ENCODE results near the gene POU6F2. TPM values are rescaled to one million over a fixed set of nuclear protein-coding genes. Genes with fewer than 3 reads are reported as not detected.

Gene POU6F2
- total and polyA plus RNA-seq, 2 donors from 2014 or later, result 0.47 TPM; not detected in 1

DNA sequence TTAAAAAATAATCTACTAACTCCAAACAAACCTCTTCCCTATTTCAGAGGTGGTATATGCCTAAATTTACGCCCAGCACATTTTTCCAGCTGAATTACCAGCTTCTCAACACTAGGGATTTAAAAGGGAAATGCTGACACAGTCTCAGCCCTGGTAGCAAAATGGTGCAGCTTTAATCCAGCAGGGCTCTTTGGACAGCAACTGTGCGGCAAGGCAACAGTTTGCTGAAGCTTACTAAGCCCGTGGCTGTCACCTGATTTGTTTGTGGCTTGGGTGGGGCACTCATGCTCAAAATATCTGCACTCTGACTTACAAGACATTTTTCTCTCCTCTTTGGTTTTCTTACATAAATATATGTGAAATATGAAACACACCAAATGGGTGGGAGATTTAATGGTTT lies 206.7 kb downstream of the POU6F2 start:
- no peak overlapping the region for H3K9ac ChIP-seq (ENCODE audit: low read length in 3 of 3)
- intact Hi-C loops (cut with DNase I), result no loop called here
- H3K27me3 ChIP-seq (ENCODE audit: control insufficient read depth, insufficient read depth, low read length), result no peaks in the 10 kb centered on the region

DNA sequence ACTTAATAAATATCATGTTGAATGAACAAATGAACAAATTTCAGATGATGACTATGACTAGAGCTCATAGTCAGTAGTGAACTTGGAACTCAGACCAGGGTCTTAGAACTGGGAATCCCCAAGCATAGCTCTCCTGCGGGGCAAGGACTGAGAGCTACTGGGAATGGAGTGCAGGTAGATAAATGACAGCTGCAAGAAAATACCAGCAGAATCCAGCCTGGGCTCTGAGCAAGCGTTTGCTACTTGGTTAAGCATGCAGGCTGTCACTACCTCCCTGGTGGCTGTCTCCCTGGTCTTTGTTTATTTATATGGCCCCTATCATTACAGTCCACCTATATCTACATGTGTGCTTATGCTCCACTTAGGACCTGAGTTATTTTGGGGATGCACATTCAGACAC lies 208.4 kb downstream of the POU6F2 start:
- intact Hi-C loops (cut with DNase I), result no loop called here
- Histone ChIP-seq H3K27ac (ENCODE audit: low read depth in 2 of 2, low read length in 2 of 2) (no peak overlapping the region), H3K9ac (ENCODE audit: low read length in 3 of 3) (no peak overlapping the region), H3K4me1 (ENCODE audit: control insufficient read depth in 2 of 3, insufficient read depth in 2 of 3, low read depth in 1 of 3, low read length in 3 of 3) (no peaks in the 10 kb centered on the region), H3K27me3 (ENCODE audit: control insufficient read depth, insufficient read depth, low read length) (no peaks in the 10 kb centered on the region), H3K9me3 (ENCODE audit: control insufficient read depth in 2 of 3, insufficient read depth in 1 of 3, low read length in 3 of 3) (no peaks in the 10 kb centered on the region), H3K4me3 (ENCODE audit: low read length in 3 of 3) (no peak overlapping the region), H3K36me3 (ENCODE audit: control insufficient read depth in 2 of 3, insufficient read depth in 3 of 3, low read length in 3 of 3) (no peaks in the 10 kb centered on the region)
- DNase-seq (no peak), FAIRE-seq (no peak)
- TF ChIP-seq, protein P1, sequence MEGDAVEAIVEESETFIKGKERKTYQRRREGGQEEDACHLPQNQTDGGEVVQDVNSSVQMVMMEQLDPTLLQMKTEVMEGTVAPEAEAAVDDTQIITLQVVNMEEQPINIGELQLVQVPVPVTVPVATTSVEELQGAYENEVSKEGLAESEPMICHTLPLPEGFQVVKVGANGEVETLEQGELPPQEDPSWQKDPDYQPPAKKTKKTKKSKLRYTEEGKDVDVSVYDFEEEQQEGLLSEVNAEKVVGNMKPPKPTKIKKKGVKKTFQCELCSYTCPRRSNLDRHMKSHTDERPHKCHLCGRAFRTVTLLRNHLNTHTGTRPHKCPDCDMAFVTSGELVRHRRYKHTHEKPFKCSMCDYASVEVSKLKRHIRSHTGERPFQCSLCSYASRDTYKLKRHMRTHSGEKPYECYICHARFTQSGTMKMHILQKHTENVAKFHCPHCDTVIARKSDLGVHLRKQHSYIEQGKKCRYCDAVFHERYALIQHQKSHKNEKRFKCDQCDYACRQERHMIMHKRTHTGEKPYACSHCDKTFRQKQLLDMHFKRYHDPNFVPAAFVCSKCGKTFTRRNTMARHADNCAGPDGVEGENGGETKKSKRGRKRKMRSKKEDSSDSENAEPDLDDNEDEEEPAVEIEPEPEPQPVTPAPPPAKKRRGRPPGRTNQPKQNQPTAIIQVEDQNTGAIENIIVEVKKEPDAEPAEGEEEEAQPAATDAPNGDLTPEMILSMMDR (IDR thresholded peaks at IDR 0.05; ENCODE audit: borderline replicate concordance, extremely low read depth, insufficient read depth), result no peak

More for the DNA sequence above, 206.7 kb downstream of the POU6F2 start:
- FAIRE-seq (no peak), DNase-seq (peak in 1 of 5 donors; percentile 18)
- no peaks in the 10 kb centered on the region for H3K9me3 ChIP-seq (ENCODE audit: control insufficient read depth in 2 of 3, insufficient read depth in 1 of 3, low read length in 3 of 3)
- no peak overlapping the region for H3K27ac ChIP-seq (ENCODE audit: low read depth in 2 of 2, low read length in 2 of 2)
- H3K36me3 ChIP-seq (ENCODE audit: control insufficient read depth in 2 of 3, insufficient read depth in 3 of 3, low read length in 3 of 3), result no peaks in the 10 kb centered on the region
- no peak overlapping the region for H3K4me3 ChIP-seq (ENCODE audit: low read length in 3 of 3)
- TF ChIP-seq, protein P1 (IDR thresholded peaks at IDR 0.05; ENCODE audit: borderline replicate concordance, extremely low read depth, insufficient read depth), result no peak
- H3K4me1 ChIP-seq (ENCODE audit: control insufficient read depth in 2 of 3, insufficient read depth in 2 of 3, low read depth in 1 of 3, low read length in 3 of 3), result no peaks in the 10 kb centered on the region

DNA sequence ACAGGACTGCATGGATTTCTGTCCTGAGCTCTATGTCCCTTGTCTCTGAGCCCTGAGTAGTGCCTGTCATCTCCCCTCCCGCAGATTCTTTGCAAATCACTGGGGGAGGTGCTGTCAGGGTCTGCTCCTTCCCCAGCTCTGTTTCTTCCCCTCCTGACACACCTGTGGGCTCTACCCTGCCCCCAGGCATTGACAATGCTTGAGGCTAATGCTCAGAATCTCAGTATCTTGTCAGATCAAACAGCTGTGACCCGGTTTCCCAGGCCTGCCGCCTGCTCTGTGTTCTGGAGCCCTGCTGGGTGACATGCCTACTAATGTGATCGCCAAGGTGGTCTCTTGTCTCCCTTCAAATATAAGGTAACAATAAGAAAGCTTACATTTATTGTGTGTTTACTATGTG lies 209.0 kb downstream of the POU6F2 start:
- Histone ChIP-seq H3K27me3 (ENCODE audit: control insufficient read depth, insufficient read depth, low read length) (no peaks in the 10 kb centered on the region), H3K27ac (ENCODE audit: low read depth in 2 of 2, low read length in 2 of 2) (no peak overlapping the region), H3K4me3 (ENCODE audit: low read length in 3 of 3) (no peak overlapping the region), H3K9me3 (ENCODE audit: control insufficient read depth in 2 of 3, insufficient read depth in 1 of 3, low read length in 3 of 3) (no peaks in the 10 kb centered on the region), H3K4me1 (ENCODE audit: control insufficient read depth in 2 of 3, insufficient read depth in 2 of 3, low read depth in 1 of 3, low read length in 3 of 3) (no peaks in the 10 kb centered on the region), H3K9ac (ENCODE audit: low read length in 3 of 3) (no peak overlapping the region), H3K36me3 (ENCODE audit: control insufficient read depth in 2 of 3, insufficient read depth in 3 of 3, low read length in 3 of 3) (no peaks in the 10 kb centered on the region)
- FAIRE-seq (no peak), DNase-seq (no peak)
- TF ChIP-seq, protein P1 (IDR thresholded peaks at IDR 0.05; ENCODE audit: borderline replicate concordance, extremely low read depth, insufficient read depth), result no peak
- intact Hi-C loops (cut with DNase I), result no loop called here

DNA sequence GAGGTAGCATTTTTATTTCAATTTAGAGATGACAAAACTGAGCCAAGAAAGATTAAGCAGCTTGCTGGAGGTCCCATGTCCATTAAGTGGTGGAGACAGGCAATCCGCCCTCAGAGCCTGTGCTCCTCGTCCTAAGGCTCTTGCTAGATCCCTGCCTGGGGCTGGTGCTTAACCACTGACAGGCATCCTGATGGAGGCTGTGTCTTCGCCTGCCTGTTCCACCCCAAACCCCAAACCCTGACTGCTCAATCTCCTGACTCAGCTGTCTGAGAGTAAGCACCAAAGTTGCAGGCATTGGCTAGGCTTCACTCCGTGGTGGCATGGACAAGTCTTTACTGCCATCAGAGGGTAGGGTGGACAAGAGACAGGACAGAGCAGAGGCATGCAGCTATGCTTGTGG lies 209.4 kb downstream of the POU6F2 start:
- H3K9me3 ChIP-seq (ENCODE audit: control insufficient read depth in 2 of 3, insufficient read depth in 1 of 3, low read length in 3 of 3), result no peaks in the 10 kb centered on the region
- H3K36me3 ChIP-seq (ENCODE audit: control insufficient read depth in 2 of 3, insufficient read depth in 3 of 3, low read length in 3 of 3), result no peaks in the 10 kb centered on the region
- FAIRE-seq (no peak), DNase-seq (no peak)
- H3K27me3 ChIP-seq (ENCODE audit: control insufficient read depth, insufficient read depth, low read length), result no peaks in the 10 kb centered on the region
- TF ChIP-seq, protein P1 (IDR thresholded peaks at IDR 0.05; ENCODE audit: borderline replicate concordance, extremely low read depth, insufficient read depth), result no peak
- no peaks in the 10 kb centered on the region for H3K4me1 ChIP-seq (ENCODE audit: control insufficient read depth in 2 of 3, insufficient read depth in 2 of 3, low read depth in 1 of 3, low read length in 3 of 3)
- no peak overlapping the region for H3K9ac ChIP-seq (ENCODE audit: low read length in 3 of 3)
- H3K27ac ChIP-seq (ENCODE audit: low read depth in 2 of 2, low read length in 2 of 2), result no peak overlapping the region
- H3K4me3 ChIP-seq (ENCODE audit: low read length in 3 of 3), result no peak overlapping the region
- intact Hi-C loops (cut with DNase I), result no loop called here

Data from kidney (tissue), 14 donors.